ENCODE measurements around the gene RNF217. TPM values are rescaled to one million over a fixed set of nuclear protein-coding genes. Genes with fewer than 3 reads are reported as not detected.
"Not testable (repeated sequence)": the region's sequence is repeated elsewhere in the genome, so short reads cannot be mapped to it uniquely, and the experiment has no call there.

Gene RNF217
- total RNA-seq (2021) (38.3 and 42.3 TPM in 2 replicates), Bru-seq, nascent RNA (percentile 90 among the genes with signal in this experiment), BruChase-seq, experiment 1, labeled RNA remaining after a 2-hour chase (percentile 91 among the genes with signal in this experiment), BruChase-seq, experiment 2, labeled RNA remaining after a 6-hour chase (percentile 71 among the genes with signal in this experiment)
- long read RNA-seq, full-length matches to known transcripts = 6 of 15 reads
- long read RNA-seq, partial matches to known transcripts = 2 of 15 reads
- long read RNA-seq, other reads (novel, unspliced or antisense) = 7 of 15 reads

GRCh38 chr6:124961777-124962638 is at the start of gene RNF217:
Gene RNF217 (plus strand): TSS chr6:124962437. CDS start chr6:124962545, 108 bp downstream.
- Histone ChIP-seq H3K9me2 (ENCODE audit: insufficient read depth) (no peaks in the 10 kb centered on the region), H3F3A (ENCODE audit: insufficient read depth, low read depth) (peaks cover 36% of the 10 kb centered on the region; the same call in 1 of the 2 replicates), H3K27me3 (ENCODE audit: insufficient read depth, low read depth) (no peaks in the 10 kb centered on the region), H3K36me3 (ENCODE audit: low read depth) (peaks cover 9% of the 10 kb centered on the region; the same call in 1 of the 2 replicates), H3K9me3 (ENCODE audit: insufficient read depth, low read depth) (no peaks in the 10 kb centered on the region), H3K4me3 (peak within 1 kb of the TSS; percentile 79), H3K27ac (peak within 1 kb of the TSS; percentile 67), H3K4me2 (peak within 1 kb of the TSS; percentile 91), H3K79me2 (ENCODE audit: low read depth) (peaks cover 45% of the 10 kb centered on the region), H3K4me1 (replicated peaks; ENCODE audit: insufficient read depth) (peaks cover 44% of the 10 kb centered on the region), H4K20me1 (ENCODE audit: insufficient read depth) (no peaks in the 10 kb centered on the region; the same call in 1 of the 2 replicates), H2AFZ (peak within 1 kb of the TSS; percentile 96)
- POLR2A ChIA-PET (ENCODE audit: unreplicated experiment) = interaction anchor here (0.6 to 1.1 kb wide), 4 partner anchors 20 to 134 kb away, joined by 3 to 8 read pairs (median 4); no protein-coding TSS in a partner anchor
- intact Hi-C loops (cut with micrococcal nuclease; ENCODE audit: unreplicated experiment) = loop anchor here (2.0 to 10.0 kb wide), 6 partner anchors 35 to 343 kb away; partner anchors contain the start of gene HDDC2
- CTCF ChIA-PET = interaction anchor here (1.1 kb wide), 1 partner anchor 37 kb away, joined by 3 read pairs; no protein-coding TSS in a partner anchor
- no TSS peak for BruUV-seq (replicated peaks)
- no peak for TF ChIP-seq EZH2 (IDR thresholded peaks at IDR 0.05; ENCODE audit: low read depth)
- no peak for TF ChIP-seq CTCF (conservative IDR thresholded peaks at IDR 0.05)
- DNase-seq = peak; percentile 51 to 63

- Histone ChIP-seq H3K27me3 (ENCODE audit: insufficient read depth, low read depth) (no peaks in the 10 kb centered on the region), H3K4me3 (no peak overlapping the region), H3K4me1 (replicated peaks; ENCODE audit: insufficient read depth) (no peaks in the 10 kb centered on the region), H3K9me3 (ENCODE audit: insufficient read depth, low read depth) (no peaks in the 10 kb centered on the region), H3K27ac (no peak overlapping the region), H4K20me1 (ENCODE audit: insufficient read depth) (no peaks in the 10 kb centered on the region), H3K36me3 (ENCODE audit: low read depth) (no peaks in the 10 kb centered on the region), H3K9me2 (ENCODE audit: insufficient read depth) (0 out of 2 replicates have a peak, but pooled peaks cover 3% of the 10 kb centered on the region), H3F3A (ENCODE audit: insufficient read depth, low read depth) (no peaks in the 10 kb centered on the region), H3K4me2 (no peak overlapping the region), H2AFZ (no peak overlapping the region), H3K79me2 (ENCODE audit: low read depth) (no peaks in the 10 kb centered on the region)
- DNase-seq = no peak
- POLR2A ChIA-PET (ENCODE audit: unreplicated experiment) = no interaction called here
- TF ChIP-seq EZH2 (IDR thresholded peaks at IDR 0.05; ENCODE audit: low read depth) (no peak), CTCF (conservative IDR thresholded peaks at IDR 0.05) (no peak)
- no TSS peak for BruUV-seq (replicated peaks)
- CTCF ChIA-PET = no interaction called here
- intact Hi-C loops (cut with micrococcal nuclease; ENCODE audit: unreplicated experiment) = no loop called here
Measured at GRCh38 chr6:124913056-124913455, 49.2 kb upstream of the RNF217 start.

GRCh38 chr6:124917769-124918168 is 44.5 kb upstream of the RNF217 start:
- H3K4me1 ChIP-seq (replicated peaks; ENCODE audit: insufficient read depth) = no peaks in the 10 kb centered on the region
- no peaks in the 10 kb centered on the region for H4K20me1 ChIP-seq (ENCODE audit: insufficient read depth)
- H3K27ac ChIP-seq = no peak overlapping the region
- no peaks in the 10 kb centered on the region for H3K27me3 ChIP-seq (ENCODE audit: insufficient read depth, low read depth)
- no TSS peak for BruUV-seq (replicated peaks)
- H3K9me3 ChIP-seq (ENCODE audit: insufficient read depth, low read depth) = peaks cover 7% of the 10 kb centered on the region
- intact Hi-C loops (cut with micrococcal nuclease; ENCODE audit: unreplicated experiment) = no loop called here
- H2AFZ ChIP-seq = no peak overlapping the region
- H3K36me3 ChIP-seq (ENCODE audit: low read depth) = no peaks in the 10 kb centered on the region
- no peaks in the 10 kb centered on the region for H3K79me2 ChIP-seq (ENCODE audit: low read depth)
- no peak overlapping the region for H3K4me2 ChIP-seq
- TF ChIP-seq CTCF (conservative IDR thresholded peaks at IDR 0.05) (no peak), EZH2 (IDR thresholded peaks at IDR 0.05; ENCODE audit: low read depth) (no peak)
- no peaks in the 10 kb centered on the region for H3K9me2 ChIP-seq (ENCODE audit: insufficient read depth)
- CTCF ChIA-PET = interaction anchor here (0.6 kb wide), 1 partner anchor 162 kb away, joined by 5 read pairs; no protein-coding TSS in a partner anchor
- no peak overlapping the region for H3K4me3 ChIP-seq
- no peak for DNase-seq
- H3F3A ChIP-seq (ENCODE audit: insufficient read depth, low read depth) = no peaks in the 10 kb centered on the region
- POLR2A ChIA-PET (ENCODE audit: unreplicated experiment) = interaction anchor here (0.6 kb wide), 1 partner anchor 347 kb away, joined by 9 read pairs; no protein-coding TSS in a partner anchor

- H3F3A ChIP-seq (ENCODE audit: insufficient read depth, low read depth); H3K27ac ChIP-seq; H3K79me2 ChIP-seq (ENCODE audit: low read depth); H3K4me1 ChIP-seq (replicated peaks; ENCODE audit: insufficient read depth); H4K20me1 ChIP-seq (ENCODE audit: insufficient read depth); H3K4me3 ChIP-seq; H3K9me3 ChIP-seq (ENCODE audit: insufficient read depth, low read depth); BruUV-seq (replicated peaks); CTCF ChIA-PET; H3K27me3 ChIP-seq (ENCODE audit: insufficient read depth, low read depth); H3K36me3 ChIP-seq (ENCODE audit: low read depth); POLR2A ChIA-PET (ENCODE audit: unreplicated experiment); H2AFZ ChIP-seq; H3K4me2 ChIP-seq; intact Hi-C loops (cut with micrococcal nuclease; ENCODE audit: unreplicated experiment); DNase-seq; H3K9me2 ChIP-seq (ENCODE audit: insufficient read depth): not testable (repeated sequence)
Measured at GRCh38 chr6:124919703-124920102, 42.5 kb upstream of the RNF217 start.

Data from PC-9 (cell line).